NOMO-1 treated with dmso at 0.1 percent for 144 hours (cell line): ENCODE measurements around the gene BRI3BP.

Experiments
- DNase-seq: peaks from one replicate; lab custom pipeline; 2025; ENCODE audit not compliant: unreplicated experiment; lab: John Stamatoyannopoulos, UW

Gene BRI3BP

GRCh38 chr12:124993626-124994436 lies at the start of gene BRI3BP:
TSS of gene BRI3BP (plus strand) at chr12:124993645. CDS start at chr12:124993791, 146 bp downstream.
- DNase-seq: peak; percentile 31

- no peak for DNase-seq
Measured at GRCh38 chr12:124946447-124946793, 47.0 kb upstream of the BRI3BP start.

- no peak for DNase-seq
Measured at GRCh38 chr12:124947013-124947412, 46.4 kb upstream of the BRI3BP start.

GRCh38 chr12:124947561-124948398 lies 45.7 kb upstream of the BRI3BP start:
- no peak for DNase-seq

GRCh38 chr12:124949066-124949465 lies 44.4 kb upstream of the BRI3BP start:
- no peak for DNase-seq

GRCh38 chr12:124949779-124950728 lies 43.4 kb upstream of the BRI3BP start:
- no peak for DNase-seq

GRCh38 chr12:124952295-124952694 lies 41.1 kb upstream of the BRI3BP start:
- DNase-seq: no peak

- DNase-seq: no peak
Measured at GRCh38 chr12:124952801-124953200, 40.6 kb upstream of the BRI3BP start.

- DNase-seq: no peak
Measured at GRCh38 chr12:124953689-124954405, 39.6 kb upstream of the BRI3BP start.

GRCh38 chr12:124954771-124955170 lies 38.7 kb upstream of the BRI3BP start:
- DNase-seq: no peak

- no peak for DNase-seq
Measured at GRCh38 chr12:124956571-124956970, 36.9 kb upstream of the BRI3BP start.

GRCh38 chr12:124961055-124961454 lies 32.4 kb upstream of the BRI3BP start:
- DNase-seq: no peak

GRCh38 chr12:124963211-124963610 lies 30.2 kb upstream of the BRI3BP start:
- no peak for DNase-seq

GRCh38 chr12:124964251-124964650 lies 29.2 kb upstream of the BRI3BP start:
- no peak for DNase-seq

GRCh38 chr12:124964836-124965462 lies 28.5 kb upstream of the BRI3BP start:
- DNase-seq: no peak

GRCh38 chr12:124967016-124967739 lies 26.3 kb upstream of the BRI3BP start:
- no peak for DNase-seq

GRCh38 chr12:124968656-124969055 lies 24.8 kb upstream of the BRI3BP start:
- no peak for DNase-seq

- DNase-seq: no peak
Measured at GRCh38 chr12:124970647-124971402, 22.6 kb upstream of the BRI3BP start.

- no peak for DNase-seq
Measured at GRCh38 chr12:124971603-124972002, 21.8 kb upstream of the BRI3BP start.
